ENCODE data around the gene ASNS.

DNA sequence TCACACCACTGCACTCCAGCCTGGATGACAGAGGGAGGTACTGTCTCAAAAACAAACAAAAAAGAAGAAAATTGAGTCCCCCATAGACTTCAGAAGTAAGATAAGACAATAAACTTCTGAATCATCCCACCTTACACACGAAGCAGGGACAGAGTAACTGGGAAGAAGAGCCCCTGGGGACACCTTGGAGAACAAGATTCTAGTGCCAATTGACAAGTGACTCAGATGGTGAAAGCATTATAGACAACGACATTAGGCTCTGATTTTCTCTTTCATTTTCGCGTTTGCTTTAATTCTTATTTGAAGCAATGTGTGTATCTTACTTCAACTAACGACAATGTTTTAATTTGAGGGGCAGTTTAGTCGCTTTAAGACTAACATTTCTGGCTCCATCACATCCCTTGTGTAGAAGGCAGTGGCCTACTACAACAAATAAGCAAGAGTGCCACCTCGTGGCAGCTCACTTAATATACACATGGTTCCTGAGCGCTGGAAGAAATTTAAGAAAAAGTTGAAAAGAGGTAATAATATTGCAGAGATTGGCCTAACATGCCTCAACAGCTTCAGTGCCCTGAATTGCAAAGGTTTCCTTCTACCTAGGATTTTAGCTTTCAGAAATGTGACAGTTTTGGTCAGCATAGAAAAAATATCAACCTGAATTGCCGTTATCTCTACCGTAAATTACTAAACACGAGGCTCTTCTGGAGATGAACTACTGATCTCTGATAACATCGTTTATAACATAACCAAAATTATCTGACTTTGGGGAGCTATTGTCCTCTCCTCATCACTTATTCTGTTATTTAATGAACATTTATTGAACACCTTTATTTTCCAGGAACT, 36.7 kb downstream of the ASNS start:
- no peak for TF ChIP-seq POLR2AphosphoS5 (IDR thresholded peaks at IDR 0.05; ENCODE audit: low read depth, low read length)
- TF ChIP-seq, protein P1, sequence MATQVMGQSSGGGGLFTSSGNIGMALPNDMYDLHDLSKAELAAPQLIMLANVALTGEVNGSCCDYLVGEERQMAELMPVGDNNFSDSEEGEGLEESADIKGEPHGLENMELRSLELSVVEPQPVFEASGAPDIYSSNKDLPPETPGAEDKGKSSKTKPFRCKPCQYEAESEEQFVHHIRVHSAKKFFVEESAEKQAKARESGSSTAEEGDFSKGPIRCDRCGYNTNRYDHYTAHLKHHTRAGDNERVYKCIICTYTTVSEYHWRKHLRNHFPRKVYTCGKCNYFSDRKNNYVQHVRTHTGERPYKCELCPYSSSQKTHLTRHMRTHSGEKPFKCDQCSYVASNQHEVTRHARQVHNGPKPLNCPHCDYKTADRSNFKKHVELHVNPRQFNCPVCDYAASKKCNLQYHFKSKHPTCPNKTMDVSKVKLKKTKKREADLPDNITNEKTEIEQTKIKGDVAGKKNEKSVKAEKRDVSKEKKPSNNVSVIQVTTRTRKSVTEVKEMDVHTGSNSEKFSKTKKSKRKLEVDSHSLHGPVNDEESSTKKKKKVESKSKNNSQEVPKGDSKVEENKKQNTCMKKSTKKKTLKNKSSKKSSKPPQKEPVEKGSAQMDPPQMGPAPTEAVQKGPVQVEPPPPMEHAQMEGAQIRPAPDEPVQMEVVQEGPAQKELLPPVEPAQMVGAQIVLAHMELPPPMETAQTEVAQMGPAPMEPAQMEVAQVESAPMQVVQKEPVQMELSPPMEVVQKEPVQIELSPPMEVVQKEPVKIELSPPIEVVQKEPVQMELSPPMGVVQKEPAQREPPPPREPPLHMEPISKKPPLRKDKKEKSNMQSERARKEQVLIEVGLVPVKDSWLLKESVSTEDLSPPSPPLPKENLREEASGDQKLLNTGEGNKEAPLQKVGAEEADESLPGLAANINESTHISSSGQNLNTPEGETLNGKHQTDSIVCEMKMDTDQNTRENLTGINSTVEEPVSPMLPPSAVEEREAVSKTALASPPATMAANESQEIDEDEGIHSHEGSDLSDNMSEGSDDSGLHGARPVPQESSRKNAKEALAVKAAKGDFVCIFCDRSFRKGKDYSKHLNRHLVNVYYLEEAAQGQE (IDR thresholded peaks at IDR 0.05; ENCODE audit: insufficient read depth in 1 of 2, low read depth in 2 of 2, low read length in 2 of 2), result no peak

Data from PFSK-1 (cell line).